Endothelial cell of umbilical vein (primary cell): Measurements from ENCODE around the gene IPPK.

ENCODE experiments used
- CTCF ChIP-seq, 2 donors: IDR thresholded peaks; 1 replicate in 1 of 2; 2 replicates in 1 of 2; pipeline ENCODE4 v1.5.1; 2011; ENCODE audit warnings: low read length in 2 of 2, mild to moderate bottlenecking in 2 of 2, moderate library complexity in 2 of 2, control low read depth in 1 of 2, inconsistent platforms in 1 of 2, low read depth in 1 of 2; ENCODE audit not compliant: insufficient read depth in 1 of 2; ENCODE audit errors: extremely low read depth in 1 of 2
- EZH2 ChIP-seq: IDR thresholded peaks from 2 replicates; pipeline ENCODE4 v1.6.1; 2012; ENCODE audit warnings: borderline replicate concordance, low read depth, mild to moderate bottlenecking, moderate library complexity, low read length, inconsistent platforms; ENCODE audit not compliant: severe bottlenecking
- FOS ChIP-seq: IDR thresholded peaks from 2 replicates; pipeline ENCODE4 v1.6.1; 2011; ENCODE audit warnings: mild to moderate bottlenecking, low read length, moderate library complexity, borderline replicate concordance; ENCODE audit not compliant: insufficient read depth
- GATA2 ChIP-seq: IDR thresholded peaks from 2 replicates; pipeline ENCODE4 v1.7.0; 2011; ENCODE audit warnings: low read depth, mild to moderate bottlenecking, moderate library complexity, mixed read lengths, low read length; ENCODE audit not compliant: insufficient read length, insufficient read depth
- JUN ChIP-seq: IDR thresholded peaks from 2 replicates; pipeline ENCODE4 v1.6.1; 2011; ENCODE audit warnings: borderline replicate concordance, low read depth; ENCODE audit not compliant: insufficient read length, insufficient read depth
- MAX ChIP-seq: IDR thresholded peaks from 2 replicates; pipeline ENCODE4 v1.6.1; 2011; ENCODE audit not compliant: insufficient read depth, insufficient read length
- MYC ChIP-seq: IDR thresholded peaks from one replicate; pipeline ENCODE4 v1.6.1; 2011; ENCODE audit warnings: mild to moderate bottlenecking, low read depth, low read length
- POLR2A ChIP-seq: IDR thresholded peaks from 2 replicates; pipeline ENCODE4 v1.6.1; 2012; ENCODE audit warnings: low read depth, mild to moderate bottlenecking, control low read depth, low read length
- POLR2AphosphoS5 ChIP-seq: IDR thresholded peaks from 2 replicates; pipeline ENCODE4 v1.6.1; 2012; ENCODE audit warnings: low read depth, mild to moderate bottlenecking, control low read depth, low read length, moderate library complexity; ENCODE audit not compliant: insufficient read depth

- TF ChIP-seq CTCF (IDR thresholded peaks at IDR 0.05; ENCODE audit: extremely low read depth in 1 of 2, insufficient read depth in 1 of 2, low read depth in 1 of 2, low read length in 2 of 2) (no peak), EZH2 (no peak), POLR2A (no peak), POLR2AphosphoS5 (no peak), MAX (no peak), FOS (no peak), MYC (no peak), JUN (no peak), GATA2 (no peak)
These were observed 40.4 kb upstream of the IPPK start for GRCh38 chr9:92710368-92710767.
